GM12872 (cell line): ENCODE measurements around the gene GJB4.

ENCODE experiments used
- TF ChIP-seq, protein P1 (sequence below): IDR thresholded peaks from 3 replicates; pipeline ENCODE4 v1.5.1; 2011; ENCODE audit warnings: low read depth, mild to moderate bottlenecking, low read length, moderate library complexity; ENCODE audit not compliant: insufficient read depth

Gene GJB4

DNA sequence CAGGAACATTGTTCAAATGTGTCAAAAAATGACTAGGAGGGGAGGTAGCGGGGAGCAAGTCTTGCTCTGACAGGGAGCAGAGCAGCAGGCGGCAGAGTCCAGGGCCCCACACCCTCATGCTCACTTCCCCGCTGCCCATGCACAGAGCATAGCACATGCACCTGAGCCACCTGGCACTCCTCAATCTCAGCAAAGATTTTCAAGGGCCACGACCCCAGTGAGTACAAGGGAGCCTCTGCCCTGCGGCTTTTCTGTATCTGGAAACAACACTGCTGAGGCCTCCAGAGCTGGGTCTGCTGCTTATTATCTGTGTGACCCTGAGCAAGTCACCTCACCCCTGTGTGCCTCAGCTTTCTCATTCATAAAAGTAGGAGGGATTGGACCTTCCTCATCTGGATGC, 20.4 kb downstream of the GJB4 start:
- TF ChIP-seq, protein P1, sequence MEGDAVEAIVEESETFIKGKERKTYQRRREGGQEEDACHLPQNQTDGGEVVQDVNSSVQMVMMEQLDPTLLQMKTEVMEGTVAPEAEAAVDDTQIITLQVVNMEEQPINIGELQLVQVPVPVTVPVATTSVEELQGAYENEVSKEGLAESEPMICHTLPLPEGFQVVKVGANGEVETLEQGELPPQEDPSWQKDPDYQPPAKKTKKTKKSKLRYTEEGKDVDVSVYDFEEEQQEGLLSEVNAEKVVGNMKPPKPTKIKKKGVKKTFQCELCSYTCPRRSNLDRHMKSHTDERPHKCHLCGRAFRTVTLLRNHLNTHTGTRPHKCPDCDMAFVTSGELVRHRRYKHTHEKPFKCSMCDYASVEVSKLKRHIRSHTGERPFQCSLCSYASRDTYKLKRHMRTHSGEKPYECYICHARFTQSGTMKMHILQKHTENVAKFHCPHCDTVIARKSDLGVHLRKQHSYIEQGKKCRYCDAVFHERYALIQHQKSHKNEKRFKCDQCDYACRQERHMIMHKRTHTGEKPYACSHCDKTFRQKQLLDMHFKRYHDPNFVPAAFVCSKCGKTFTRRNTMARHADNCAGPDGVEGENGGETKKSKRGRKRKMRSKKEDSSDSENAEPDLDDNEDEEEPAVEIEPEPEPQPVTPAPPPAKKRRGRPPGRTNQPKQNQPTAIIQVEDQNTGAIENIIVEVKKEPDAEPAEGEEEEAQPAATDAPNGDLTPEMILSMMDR = no peak

DNA sequence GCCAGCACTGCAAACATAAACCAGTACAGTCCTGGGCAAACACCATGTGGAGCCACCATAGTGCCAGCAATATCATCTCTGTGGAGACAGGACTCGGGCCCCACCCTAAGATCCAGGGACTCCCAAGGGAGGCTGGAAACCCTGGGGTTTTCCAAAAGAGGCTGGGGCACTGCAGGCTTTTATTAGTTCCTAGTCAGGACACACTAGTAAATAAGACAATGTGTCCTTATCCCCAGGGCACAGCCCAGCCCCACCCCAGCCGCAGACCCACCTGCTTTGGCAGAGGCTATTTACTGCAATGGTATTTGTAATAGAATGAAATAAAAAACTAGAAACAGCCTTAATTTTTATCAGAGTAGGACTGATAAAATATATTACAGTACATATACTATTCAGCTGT, 21.0 kb downstream of the GJB4 start:
- TF ChIP-seq, protein P1 = no peak

DNA sequence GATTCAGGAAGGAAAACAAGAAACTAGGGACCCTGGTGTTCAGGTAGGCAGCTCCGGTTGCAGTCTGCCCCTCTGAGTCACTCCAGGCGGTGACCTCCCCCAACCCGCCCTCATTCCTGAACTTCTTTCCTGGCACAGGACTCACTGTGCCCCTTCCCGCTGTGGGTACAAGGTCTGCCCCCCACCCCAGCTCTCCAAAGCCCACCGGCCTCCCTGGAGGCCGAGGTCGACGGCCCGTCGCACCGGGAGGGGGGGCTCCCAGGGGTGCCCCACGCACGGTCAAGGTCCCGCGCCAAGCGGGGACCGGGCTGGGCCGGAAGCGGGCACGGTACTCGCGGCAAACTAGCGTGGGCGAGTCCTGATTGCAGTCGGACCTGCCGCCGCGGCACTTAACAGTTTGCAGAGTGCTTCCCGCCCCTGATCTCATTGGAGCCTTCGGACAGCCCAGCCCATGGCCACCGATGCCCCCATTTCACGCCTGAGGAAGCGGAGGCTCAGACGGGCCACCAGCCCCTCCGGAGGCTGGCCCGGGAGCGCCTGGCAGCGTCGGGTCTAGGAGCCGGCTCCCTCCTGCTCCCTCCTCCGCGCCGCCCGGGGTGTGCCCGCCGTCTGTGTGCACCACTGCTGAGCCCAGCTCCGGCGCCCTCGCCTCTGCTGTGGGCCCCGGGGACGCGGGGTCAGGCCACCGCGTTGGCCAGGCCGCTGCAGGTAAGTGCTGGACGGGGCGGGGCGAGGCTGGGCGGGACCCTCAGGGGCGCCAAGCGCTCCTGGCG, 21.7 kb downstream of the GJB4 start, which contains the start of gene GJB3:
Gene GJB3, plus strand, starts transcription at position 144 of the 773 bp plus-strand sequence. CDS start 3,549 bp downstream, outside the sequence.
- TF ChIP-seq, protein P1 = no peak

DNA sequence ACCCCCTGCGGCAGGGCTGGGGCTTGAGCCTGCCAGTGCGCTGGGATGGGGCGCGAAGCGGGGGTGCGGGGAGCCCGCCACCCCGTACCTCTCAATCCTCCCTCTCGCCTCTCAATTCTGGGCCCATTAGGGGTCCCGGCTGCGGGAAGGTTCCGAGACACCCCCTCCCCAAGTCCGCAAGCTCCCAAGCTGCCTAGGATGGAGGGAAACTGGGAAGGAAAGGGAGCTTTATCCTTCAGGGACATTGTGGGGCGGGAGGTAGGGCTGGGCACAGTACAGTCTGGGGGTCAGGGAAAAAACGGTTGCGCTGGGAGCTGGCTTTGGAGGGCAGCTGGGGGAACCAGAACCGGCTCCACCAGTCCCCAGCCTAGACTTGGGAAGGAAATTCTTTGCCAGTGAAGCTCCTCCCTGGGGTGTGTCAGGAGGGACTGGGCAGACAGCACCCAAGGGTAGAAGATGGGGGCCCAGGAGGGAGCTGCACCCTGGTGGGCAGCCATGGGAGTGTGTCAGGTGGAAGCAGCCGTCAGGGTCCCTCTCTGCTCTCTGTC, 22.4 kb downstream of the GJB4 start:
- TF ChIP-seq, protein P1 = no peak

DNA sequence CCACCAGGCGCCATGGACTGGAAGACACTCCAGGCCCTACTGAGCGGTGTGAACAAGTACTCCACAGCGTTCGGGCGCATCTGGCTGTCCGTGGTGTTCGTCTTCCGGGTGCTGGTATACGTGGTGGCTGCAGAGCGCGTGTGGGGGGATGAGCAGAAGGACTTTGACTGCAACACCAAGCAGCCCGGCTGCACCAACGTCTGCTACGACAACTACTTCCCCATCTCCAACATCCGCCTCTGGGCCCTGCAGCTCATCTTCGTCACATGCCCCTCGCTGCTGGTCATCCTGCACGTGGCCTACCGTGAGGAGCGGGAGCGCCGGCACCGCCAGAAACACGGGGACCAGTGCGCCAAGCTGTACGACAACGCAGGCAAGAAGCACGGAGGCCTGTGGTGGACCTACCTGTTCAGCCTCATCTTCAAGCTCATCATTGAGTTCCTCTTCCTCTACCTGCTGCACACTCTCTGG, 25.2 kb downstream of the GJB4 start:
- TF ChIP-seq, protein P1 = no peak

DNA sequence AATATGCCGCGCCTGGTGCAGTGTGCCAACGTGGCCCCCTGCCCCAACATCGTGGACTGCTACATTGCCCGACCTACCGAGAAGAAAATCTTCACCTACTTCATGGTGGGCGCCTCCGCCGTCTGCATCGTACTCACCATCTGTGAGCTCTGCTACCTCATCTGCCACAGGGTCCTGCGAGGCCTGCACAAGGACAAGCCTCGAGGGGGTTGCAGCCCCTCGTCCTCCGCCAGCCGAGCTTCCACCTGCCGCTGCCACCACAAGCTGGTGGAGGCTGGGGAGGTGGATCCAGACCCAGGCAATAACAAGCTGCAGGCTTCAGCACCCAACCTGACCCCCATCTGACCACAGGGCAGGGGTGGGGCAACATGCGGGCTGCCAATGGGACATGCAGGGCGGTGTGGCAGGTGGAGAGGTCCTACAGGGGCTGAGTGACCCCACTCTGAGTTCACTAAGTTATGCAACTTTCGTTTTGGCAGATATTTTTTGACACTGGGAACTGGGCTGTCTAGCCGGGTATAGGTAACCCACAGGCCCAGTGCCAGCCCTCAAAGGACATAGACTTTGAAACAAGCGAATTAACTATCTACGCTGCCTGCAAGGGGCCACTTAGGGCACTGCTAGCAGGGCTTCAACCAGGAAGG, 25.8 kb downstream of the GJB4 start:
- TF ChIP-seq, protein P1 = no peak

DNA sequence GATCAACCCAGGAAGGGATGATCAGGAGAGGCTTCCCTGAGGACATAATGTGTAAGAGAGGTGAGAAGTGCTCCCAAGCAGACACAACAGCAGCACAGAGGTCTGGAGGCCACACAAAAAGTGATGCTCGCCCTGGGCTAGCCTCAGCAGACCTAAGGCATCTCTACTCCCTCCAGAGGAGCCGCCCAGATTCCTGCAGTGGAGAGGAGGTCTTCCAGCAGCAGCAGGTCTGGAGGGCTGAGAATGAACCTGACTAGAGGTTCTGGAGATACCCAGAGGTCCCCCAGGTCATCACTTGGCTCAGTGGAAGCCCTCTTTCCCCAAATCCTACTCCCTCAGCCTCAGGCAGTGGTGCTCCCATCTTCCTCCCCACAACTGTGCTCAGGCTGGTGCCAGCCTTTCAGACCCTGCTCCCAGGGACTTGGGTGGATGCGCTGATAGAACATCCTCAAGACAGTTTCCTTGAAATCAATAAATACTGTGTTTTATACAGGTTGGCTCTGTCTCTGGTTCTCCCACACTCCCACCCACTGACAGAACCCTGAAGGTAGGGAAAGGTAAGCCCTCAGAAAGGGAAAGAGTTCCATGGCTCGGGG, 26.4 kb downstream of the GJB4 start:
- TF ChIP-seq, protein P1 = no peak
